Measurements from ENCODE around the gene CREBBP.
"Not testable (repeated sequence)": the region's sequence is repeated elsewhere in the genome, so short reads cannot be mapped to it uniquely, and the experiment has no call there.

Gene CREBBP

DNA sequence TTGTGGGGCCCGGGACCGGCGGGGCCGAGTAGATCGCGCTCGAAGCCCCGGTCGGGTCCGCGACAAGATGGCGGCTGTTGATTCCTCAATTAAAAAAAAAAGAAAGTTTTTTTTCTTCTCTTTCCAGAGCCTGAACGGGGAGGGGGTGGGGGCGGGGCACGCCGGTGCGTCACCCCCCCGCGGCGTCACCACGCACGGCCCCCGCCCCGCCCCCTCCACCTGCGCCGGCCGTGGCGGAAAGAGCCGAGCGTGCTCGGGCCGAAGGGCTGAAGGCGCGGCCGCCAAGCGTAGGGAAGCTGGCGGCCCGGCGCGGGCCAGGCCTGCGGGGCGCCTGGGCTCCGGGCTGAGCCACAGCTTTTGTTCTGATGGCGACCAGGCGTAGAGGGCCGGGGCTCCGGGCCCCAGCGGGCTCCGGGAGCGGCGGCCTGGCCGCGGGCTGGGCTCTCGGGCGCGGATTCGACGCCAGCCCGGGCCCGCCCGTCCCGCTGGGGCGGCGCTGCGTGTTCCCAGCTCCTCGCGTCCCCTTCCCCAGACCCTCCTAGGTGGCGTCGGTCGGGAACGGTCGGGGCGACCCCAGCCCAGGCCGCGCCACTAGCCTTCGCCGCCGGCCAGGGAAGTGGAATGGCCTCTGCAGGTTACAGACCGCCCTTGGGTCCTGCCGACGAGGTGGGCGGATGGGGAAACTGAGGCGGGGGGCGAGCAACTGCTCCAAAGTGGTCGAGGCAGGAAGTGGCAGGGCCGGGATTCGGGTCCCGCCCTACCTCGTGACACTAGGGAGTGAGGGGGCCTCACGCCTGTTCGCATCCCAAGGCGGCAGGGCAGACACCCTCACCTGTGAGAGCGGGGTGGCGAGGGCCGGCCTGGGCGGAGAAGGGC lies at the start of gene CREBBP:
Gene CREBBP (minus strand): TSS at position 91 of the 876 bp plus-strand sequence. CDS start 797 bp downstream, outside the sequence.
- no peak for DNase-seq (ENCODE audit: low read depth)

DNA sequence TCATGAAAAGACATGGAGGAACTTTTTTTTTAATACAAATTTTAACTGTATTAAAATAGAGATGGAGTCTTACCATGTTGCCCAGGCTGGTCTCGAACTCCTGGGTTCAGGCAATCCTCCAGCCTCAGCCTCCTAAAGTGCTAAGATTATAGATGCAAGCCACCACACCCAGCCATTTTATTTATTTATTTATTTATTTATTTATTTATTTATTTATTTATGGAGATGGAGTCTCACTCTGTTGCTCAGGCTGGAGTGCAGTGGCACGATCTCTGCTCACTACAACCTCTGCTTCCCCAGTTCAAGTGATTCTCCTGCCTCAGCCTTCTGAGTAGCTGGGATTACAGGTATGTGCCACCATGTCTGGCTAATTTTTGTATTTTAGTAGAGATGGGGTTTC lies 46.6 kb upstream of the CREBBP start:
- DNase-seq (ENCODE audit: low read depth) = not testable (repeated sequence)

DNA sequence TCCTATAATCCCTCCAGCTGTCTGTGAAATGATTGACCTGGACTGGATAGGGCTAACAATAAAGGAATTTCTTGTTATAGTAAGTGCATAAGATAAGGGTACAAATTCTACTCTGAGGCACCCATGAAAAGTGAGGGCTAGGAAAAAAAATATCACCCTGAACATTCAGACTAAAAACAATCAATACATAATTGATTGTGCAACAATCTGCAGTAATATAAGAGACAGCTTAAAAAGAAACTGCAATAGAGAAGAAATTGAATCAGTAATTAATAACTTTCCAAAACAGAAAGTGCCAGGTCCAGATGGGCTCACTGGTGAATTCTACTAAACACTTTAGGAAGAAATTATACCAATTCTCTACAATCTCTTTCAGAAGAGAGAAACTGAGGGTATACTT lies 44.2 kb upstream of the CREBBP start:
- no peak for DNase-seq (ENCODE audit: low read depth)

DNA sequence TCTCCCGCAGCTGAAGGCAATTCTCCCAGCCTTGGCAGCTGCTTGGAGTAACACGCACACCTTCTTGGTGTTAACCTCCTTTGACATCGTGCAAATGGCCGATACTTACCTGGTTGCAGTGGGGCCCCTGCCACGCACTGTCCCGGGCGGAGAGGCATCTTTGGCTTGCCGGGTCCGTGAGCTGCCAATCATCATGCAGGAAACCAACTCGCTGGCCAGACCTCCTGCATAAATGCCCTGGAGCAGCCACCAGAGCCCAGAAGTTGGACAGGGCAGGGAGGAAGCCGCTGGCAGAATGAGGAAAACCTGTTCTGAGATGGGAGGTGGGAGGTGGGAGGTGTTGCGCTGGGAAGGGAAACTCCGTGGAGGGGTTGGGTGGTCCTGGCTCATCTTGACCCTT lies 41.7 kb upstream of the CREBBP start:
- DNase-seq (ENCODE audit: low read depth) = no peak

DNA sequence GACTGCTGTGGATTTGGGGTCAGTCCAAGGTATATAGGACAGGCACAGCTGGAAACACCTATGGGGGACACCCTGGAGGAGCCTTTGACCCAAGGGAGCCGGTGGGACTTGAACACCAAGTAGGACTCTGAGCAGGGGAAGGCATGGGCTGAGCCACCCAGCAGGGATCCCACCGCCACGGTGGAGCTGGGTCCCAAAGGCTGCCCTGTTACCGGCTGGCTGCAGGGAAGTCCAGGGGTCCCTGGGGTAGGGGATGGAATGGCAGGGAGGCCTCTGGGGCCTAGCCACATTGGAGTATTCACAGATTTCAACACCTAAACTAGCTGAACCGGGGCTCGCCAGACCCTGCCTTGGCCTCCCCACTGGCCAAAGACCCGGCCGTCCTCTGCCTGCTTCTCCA lies 39.7 kb upstream of the CREBBP start:
- DNase-seq (ENCODE audit: low read depth) = no peak

DNA sequence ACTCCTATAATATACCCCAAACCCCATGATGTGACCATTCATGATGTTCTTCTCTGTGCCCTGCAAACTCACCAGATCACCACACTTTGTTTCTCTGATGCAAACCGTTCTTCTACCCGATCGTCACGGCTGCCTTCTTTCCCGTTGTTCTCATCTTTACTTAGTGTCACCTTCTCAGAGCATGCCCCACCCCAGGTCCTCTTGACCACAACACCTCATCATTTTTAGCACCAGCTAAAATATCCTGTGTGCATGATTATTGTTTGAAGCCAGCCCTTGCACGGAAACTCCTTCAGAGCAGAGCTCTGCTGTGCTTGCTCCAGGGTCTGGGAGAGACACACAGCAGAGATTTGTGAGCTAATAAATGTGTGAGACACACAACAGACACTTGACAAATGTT lies 38.9 kb upstream of the CREBBP start:
- DNase-seq (ENCODE audit: low read depth) = no peak

DNA sequence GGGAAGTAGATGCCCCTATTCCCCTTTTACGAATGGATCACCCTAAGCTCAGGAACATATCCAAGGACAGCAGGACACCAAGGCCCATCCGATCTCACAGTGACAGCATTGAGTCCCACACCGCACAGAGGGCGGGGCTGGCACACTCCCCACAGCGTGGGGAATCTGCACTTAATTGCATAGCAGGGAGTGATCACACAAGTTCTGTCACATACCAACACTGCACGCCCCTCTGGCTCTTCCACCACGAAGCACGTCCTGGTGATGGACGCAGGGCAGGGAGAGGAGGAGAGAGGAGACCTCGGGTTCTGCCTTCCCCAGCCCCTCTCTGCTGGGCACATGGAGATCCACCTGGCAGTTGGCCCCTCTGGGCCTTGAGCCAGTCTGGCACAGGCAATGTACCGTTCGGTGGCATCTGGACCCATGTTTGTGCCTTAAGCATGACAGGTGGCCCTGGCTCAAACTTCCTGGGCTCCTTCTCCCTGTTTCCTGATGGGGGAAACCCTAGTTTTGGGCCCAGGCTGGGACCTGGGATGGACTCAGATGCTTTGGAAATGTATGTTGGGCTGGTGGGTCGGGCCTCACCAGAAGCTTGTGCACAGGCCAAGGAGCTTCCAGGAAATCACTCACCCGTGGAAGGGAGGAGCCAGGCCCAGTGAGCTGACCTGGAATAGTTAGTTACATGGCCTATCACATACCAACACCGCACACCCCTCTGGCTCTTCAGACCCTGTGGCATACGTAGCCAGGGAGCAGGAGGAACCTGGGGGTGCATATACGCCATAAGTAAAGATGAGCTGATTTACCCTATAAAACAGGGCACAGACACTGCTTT lies 35.1 kb upstream of the CREBBP start:
- no peak for DNase-seq (ENCODE audit: low read depth)

DNA sequence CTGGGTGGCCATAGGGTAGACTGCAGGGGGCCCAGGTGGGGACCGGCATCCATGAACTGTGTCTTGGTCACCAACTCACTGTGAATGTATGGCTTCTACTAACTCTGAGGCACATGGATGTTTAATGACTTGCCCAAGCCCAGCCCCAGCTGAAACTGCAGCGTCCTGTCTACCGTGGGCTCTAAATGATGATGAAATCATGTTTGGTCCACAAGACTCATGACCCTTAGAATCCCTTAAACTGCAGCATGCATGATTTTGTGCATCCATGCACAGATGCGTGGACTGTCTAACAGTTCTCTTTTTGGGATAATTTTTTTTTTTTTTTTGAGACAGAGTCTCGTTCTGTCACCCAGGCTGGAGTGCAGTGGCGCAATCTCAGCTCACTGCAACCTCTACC lies 32.4 kb upstream of the CREBBP start:
- no peak for DNase-seq (ENCODE audit: low read depth)

DNA sequence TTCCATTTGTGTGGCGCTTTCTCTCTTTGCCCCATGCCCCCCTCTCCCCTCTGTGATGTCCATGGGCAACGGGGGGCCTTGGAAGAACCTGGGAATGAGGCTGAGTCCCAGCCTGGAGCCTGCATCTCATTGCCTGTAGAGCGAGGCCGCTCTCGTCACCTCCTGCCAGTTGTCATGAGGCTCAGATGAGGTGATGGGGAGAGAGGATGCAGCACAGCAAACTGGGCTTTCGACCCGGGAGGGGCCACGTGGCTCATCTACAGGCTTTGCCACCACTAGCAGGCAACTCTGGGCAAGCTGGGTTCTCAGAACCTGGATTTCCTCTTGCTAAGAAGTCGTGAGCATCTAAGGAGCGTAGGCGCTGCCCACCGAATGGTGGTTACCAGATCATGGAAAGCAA lies 31.9 kb upstream of the CREBBP start:
- no peak for DNase-seq (ENCODE audit: low read depth)

DNA sequence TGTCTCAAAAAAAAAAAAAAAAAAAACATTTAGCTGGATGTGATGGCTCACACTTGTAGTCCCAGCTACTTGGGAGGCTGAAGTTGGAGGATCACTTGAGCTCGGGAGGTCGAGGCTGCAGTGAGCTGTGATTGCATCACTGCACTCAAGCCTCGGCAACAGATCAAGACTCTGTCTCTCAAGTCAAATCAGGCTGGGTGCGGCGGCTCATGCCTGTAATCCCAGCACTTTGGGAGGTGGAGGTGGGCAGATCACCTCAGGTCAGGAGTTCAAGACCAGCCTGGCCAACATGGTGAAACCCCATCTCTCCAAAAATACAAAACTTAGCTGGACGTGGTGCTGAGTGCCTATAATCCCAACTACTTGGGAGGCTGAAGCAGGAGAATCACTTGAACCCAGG lies 31.2 kb upstream of the CREBBP start:
- DNase-seq (ENCODE audit: low read depth) = not testable (repeated sequence)

DNA sequence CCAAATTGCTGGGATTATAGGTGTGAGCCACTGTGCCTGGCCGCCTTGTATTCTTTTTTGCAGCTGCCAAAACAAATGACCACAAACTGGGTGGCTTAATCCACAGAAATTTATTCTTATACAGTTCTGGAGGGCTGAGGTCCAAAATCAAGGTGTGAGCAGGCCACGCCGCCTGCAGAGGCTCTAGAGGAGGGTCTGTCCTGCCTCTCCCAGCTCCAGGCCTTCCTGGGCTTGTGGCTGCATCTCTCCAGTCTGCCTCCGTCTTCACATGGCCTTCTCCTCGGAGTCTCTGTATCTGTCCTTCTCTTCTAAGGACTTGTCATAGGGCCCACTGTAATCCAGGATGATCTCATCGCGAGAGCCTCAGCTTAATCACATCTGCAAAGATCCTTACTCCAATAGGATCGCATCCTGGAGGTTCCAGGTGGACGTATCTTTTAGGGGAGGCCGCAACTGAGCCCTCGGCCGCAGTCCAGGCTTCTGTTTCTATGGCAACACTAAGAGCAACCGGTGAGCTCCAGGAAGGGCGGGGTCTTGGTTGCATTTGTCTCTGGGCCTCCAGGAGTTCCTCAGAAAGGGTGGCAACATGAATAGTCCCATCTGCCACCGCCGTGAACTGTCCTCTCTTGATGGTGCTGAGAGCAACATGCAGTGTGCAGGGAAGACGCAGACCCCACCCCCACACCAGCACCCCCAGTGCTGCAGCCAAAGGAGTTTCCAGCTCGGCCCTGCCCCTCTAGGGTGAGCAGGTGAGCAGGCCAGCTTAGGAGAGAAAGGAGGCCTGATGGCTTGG lies 29.5 kb upstream of the CREBBP start:
- DNase-seq (ENCODE audit: low read depth) = no peak

DNA sequence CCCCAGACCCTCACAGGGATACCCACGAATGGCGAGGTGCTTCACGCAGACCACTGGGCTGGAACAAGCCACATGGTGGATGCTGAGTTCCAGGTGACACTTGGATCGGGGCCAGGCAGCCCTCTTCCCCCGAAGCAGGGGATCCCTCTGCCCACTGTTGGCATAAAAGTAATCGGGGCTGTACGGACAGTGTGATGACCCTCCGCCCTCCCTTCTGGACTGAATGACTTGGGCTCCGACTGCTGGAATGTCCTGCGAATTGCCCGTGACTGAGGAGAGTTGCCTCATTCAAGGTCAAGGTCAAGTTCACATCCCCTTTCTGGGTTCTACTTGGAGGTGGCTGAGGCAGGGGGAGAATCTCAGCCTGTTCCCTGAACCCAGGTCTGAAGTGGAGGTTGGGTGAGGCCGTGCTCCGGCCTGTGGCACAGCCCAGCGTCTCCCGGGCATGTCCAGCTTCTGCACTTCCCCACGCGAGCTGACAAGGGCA lies 28.5 kb upstream of the CREBBP start:
- DNase-seq (ENCODE audit: low read depth) = no peak

DNA sequence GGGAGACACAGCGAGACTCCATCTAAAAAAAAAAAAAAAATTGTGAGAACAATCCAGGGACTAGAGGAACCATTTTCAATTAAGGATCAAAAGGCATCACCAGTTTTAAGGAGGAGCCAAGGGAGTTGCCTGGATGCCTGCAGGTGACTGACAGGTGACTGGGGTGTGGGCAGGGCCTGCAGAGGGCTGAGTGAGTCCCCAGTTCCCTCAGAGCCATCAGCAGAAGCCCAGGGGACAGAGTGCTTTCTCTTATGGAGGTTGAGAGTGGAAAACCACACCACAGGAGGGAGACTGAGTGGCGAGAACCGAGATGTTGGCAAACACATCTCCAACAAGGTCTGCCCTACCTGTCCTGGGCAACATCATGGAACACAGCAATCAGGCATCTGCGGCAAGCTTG lies 27.1 kb upstream of the CREBBP start:
- no peak for DNase-seq (ENCODE audit: low read depth)

DNA sequence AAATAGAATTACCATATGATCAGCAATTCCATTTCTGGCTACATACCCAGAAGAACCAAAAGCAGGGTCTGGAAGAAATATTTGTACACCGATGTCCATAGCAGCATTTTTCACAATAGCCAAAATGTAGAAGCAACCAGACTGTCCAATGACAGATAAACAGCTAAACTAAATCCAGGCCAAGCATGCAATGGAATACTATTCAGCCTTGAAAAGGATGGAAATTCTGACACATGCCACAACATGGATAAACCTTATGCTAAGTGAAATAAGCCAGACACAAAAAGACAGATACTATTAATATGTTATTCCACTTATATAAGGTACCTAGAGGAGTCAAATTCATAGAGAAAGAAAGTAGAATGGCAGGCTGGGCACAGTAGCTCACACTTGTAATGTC lies 25.9 kb upstream of the CREBBP start:
- DNase-seq (ENCODE audit: low read depth) = no peak

DNA sequence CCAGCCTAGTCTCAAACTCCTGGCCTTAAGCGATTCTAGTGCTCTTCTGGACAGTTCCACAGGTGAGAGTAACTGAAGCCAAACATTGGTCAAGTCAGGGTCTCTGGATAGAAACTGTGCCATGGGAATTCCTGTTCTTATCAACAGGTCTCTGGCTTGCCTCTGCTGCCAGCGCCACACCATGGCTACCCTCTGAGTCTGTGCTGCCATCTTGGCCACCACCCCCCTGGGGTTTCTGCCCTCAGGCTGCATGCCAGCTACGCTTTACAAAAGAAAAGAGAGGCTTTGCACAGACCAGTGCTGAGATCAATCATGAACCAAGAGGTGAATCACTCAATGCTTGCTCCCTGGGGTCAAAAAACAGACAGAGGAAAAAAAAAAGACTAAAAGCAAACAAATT lies 24.4 kb upstream of the CREBBP start:
- DNase-seq (ENCODE audit: low read depth) = no peak

DNA sequence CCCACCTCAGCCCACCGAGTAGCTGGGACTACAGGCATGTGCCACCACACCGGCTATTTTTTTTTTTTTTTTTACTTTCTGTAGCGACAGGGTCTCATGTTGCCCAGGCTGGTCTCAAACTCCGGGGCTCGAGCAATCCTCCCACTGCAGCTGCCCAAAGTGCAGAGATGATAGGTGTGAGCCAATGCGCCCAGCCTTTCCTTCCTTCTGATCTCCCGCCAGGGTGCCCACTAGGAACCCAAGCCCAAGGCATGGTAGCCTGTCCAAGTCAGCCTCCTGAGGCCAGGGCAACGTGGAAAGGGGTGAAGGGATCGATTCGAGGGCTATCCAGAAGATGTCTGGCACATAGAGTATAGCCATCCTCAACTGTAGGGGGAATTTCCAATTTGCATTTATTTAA lies 9.6 kb upstream of the CREBBP start:
- DNase-seq (ENCODE audit: low read depth) = no peak

DNA sequence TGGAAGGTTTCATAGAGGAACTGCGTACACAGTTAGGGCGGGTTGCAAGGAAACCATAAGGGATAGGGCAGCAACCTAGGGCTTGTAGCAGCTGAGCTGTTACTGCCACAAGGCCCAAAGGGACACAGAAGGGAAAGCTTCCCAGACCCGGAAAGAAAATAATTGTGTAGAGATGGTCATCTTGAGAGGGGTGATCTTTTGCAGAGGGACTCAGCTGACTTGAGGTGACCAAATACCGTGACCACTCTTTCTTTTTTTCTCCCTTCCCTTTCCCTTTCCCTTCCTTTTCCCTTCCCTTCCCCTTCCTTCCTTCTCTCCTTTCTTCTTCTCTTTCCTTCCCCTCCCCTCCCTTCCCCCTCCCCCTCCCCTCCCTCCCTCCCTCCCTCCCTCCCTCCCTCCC lies 8.5 kb upstream of the CREBBP start:
- DNase-seq (ENCODE audit: low read depth) = no peak

DNA sequence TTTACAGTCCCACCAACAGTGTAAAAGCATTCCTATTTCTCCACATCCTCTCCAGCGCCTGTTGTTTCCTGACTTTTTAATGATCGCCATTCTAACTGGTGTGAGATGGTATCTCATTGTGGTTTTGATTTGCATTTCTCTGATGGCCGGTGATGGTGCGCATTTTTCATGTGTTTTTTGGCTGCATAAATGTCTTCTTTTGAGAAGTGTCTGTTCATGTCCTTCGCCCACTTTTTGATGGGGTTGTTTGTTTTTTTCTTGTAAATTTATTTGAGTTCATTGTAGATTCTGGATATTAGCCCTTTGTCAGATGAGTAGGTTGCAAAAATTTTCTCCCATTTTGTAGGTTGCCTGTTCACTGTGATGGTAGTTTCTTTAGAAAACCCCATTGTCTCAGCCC lies 5.5 kb upstream of the CREBBP start:
- DNase-seq (ENCODE audit: low read depth) = not testable (repeated sequence)

DNA sequence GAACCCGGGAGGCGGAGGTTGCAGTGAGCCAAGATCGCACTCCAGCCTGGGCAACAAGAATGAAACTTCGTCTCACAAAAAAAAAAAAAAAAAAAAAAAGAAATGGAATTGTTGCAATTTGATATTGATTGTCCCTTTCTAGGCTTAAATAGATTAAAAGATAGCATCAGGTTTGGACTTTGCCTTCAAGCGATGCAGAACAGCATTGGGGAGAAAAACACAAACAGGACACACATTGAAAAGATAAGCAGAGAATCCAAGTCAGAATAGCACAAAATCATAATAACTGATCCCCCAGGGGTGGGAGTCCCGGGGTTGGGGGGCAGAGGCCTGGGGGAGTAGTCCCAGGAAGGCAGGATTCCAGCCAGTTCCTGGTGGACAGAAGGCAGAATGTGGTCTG lies 3.9 kb upstream of the CREBBP start:
- no peak for DNase-seq (ENCODE audit: low read depth)

DNA sequence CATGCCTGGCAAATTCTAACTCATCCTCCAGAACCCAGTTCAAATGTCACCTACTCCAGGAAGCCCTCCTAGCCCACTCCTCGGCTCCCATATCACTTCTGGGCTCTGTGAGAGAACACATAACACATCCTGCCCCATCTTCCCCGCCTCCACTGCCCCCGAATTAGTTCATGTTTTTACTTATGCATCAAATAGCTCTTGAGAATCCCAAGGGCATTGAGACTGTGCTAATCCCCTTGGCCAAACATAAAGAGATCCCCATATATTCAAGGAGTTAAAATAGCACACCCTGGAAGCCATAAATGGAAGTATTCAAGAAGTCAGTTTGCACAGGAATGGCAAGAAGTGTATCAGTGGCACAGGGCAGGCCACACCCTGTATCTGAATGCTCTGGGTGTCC lies 2.0 kb upstream of the CREBBP start:
- DNase-seq (ENCODE audit: low read depth) = no peak

DNA sequence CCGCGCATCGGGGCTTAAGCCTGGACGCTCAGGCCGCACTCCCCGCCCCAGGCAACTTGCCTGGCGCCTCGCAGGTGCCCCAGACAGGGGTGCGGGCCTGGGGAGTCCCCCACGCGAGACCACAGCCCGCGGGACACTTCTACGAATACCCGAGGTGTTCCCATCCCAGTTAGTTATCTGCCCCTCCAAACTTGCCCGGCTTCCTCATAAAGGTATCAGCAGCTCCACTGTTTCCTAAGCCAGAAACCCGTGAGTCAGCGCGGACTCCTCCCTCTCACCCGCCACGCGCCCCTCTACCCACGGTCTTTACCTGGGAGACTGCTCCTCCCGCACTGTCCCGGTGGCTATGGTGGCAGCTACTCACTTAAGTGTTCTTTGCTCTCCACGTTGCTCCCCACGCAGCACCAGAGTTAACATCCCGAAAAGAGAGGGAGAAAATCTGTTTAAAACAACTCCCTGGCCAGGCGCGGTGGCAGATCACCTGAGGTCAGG lies 1.0 kb upstream of the CREBBP start:
- no peak for DNase-seq (ENCODE audit: low read depth)

DNA sequence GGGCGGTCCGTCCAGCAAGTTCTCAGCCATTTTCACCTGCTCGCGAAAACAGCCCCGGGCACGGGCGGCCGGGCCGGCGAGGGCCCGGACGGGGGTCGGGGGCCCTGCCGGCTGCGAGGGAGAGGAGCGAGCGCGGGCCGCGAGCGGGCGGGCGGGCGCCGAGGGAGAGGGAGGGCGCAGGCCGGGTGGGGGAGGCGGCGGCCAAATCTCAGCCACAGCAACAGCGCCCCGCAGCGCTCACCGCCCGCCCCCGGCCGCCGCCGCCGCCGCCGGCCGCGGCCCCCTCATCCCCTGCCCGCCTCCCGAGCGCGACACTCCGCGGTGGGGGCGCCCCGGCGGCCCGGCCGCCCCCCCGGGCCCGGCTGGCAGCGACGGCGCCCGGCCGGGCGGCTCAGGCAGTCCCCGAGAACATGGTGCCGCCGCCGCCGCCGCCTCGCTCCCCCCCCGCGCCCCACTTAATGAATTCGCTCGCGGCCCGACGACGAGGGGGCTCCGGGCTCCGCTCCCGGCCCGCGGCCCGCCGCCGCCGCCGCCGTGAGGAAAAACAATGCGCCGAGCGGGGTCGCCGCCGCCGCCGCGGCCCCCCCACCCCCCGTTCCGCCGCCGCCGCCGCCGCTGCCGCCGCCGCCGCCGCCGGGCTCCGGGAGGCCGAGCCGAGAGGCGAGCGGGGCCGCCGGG lies 487 bp downstream of the CREBBP start:
- no peak for DNase-seq (ENCODE audit: low read depth)
